Caco-2 (cell line): ENCODE results near the gene ZCCHC7. TPM values are rescaled to one million over a fixed set of nuclear protein-coding genes. Genes with fewer than 3 reads are reported as not detected.

Experiments
- BruUV-seq: library from RNA; stranded (reverse); fragments of 400-500 nt; replicated peaks from 2 replicates; lab custom pipeline; 2021; lab: Mats Ljungman, UMichigan
- CTCF ChIA-PET: fragments of 300-600 bp; sonication (Branson Sonifier 250); formaldehyde crosslinking; loops from one replicate; lab custom pipeline; 2022; ENCODE audit warnings: antibody characterized with exemption; lab: Charles Lee
- POLR2A ChIA-PET: fragments of 300-600 bp; sonication (Branson Sonifier 250); formaldehyde crosslinking; loops from one replicate; lab custom pipeline; 2022; ENCODE audit warnings: antibody characterized with exemption; lab: Charles Lee
- DNase-seq, 2 experiments: peaks; one replicate each; pipeline versions ENCODE4 v3.0.0 to v3.0.0-alpha.2; 2020 to 2022
- H3K27me3 ChIP-seq: replicated peaks from 2 replicates; pipeline ENCODE4 v1.6.0; 2011; ENCODE audit warnings: low read length; ENCODE audit not compliant: control insufficient read depth, insufficient read depth
- H3K36me3 ChIP-seq: 2 replicates; pipeline ENCODE4 v1.5.1; 2011; ENCODE audit warnings: low read length; ENCODE audit not compliant: control insufficient read depth, insufficient read depth
- H3K4me1 ChIP-seq: fragments of 250-450 bp; sonication (Bioruptor Pico); 2 replicates; pipeline ENCODE4 v1.5.1; 2020; ENCODE audit warnings: mild to moderate bottlenecking
- H3K4me3 ChIP-seq: 2 replicates; pipeline ENCODE4 v1.5.1; 2011; ENCODE audit warnings: low read depth, mild to moderate bottlenecking, control low read depth, low read length
- H3K9me3 ChIP-seq: fragments of 250-450 bp; sonication (Bioruptor Pico); 2 replicates; pipeline ENCODE4 v1.5.1; 2020; ENCODE audit warnings: mild to moderate bottlenecking, moderate library complexity
- H3K27ac Mint-ChIP-seq: one replicate; pipeline ENCODE4 v1.8.0; 2022; ENCODE audit warnings: mixed read lengths; ENCODE audit not compliant: unreplicated experiment
- H3K27me3 Mint-ChIP-seq: one replicate; pipeline ENCODE4 v1.8.0; 2022; ENCODE audit warnings: mixed read lengths; ENCODE audit not compliant: insufficient read depth, unreplicated experiment
- H3K36me3 Mint-ChIP-seq: one replicate; pipeline ENCODE4 v1.8.0; 2022; ENCODE audit warnings: mild to moderate bottlenecking, mixed read lengths; ENCODE audit not compliant: insufficient read depth, unreplicated experiment
- H3K4me1 Mint-ChIP-seq: one replicate; pipeline ENCODE4 v1.8.0; 2022; ENCODE audit warnings: low read depth, mixed read lengths; ENCODE audit not compliant: unreplicated experiment
- H3K4me3 Mint-ChIP-seq: one replicate; pipeline ENCODE4 v1.8.0; 2022; ENCODE audit warnings: mild to moderate bottlenecking, moderate library complexity, mixed read lengths; ENCODE audit not compliant: unreplicated experiment
- H3K9me3 Mint-ChIP-seq: one replicate; pipeline ENCODE4 v1.8.0; 2022; ENCODE audit warnings: mixed read lengths; ENCODE audit not compliant: unreplicated experiment
- intact Hi-C: fragments of 100-400 bp; cut with micrococcal nuclease; formaldehyde crosslinking; loops from one replicate; pipeline ENCODE4 v1.10.0; 2022; ENCODE audit not compliant: unreplicated experiment
- total RNA-seq: library from RNA; stranded (reverse); gene quantifications from 2 replicates; pipeline ENCODE4 v1.2.3, GENCODE V29; 2022
- TF ChIP-seq, protein P1 (sequence below), 2 experiments: fragments of 200-600 bp in 1 of 2; IDR thresholded peaks; 1 replicate in 1 of 2; 2 replicates in 1 of 2; pipeline versions ENCODE4 v1.5.1 to v1.8.0; 2011 to 2022; ENCODE audit warnings: antibody characterized with exemption in 1 of 2, control low read depth in 1 of 2, inconsistent platforms in 1 of 2, low read depth in 1 of 2, low read length in 1 of 2, mild to moderate bottlenecking in 1 of 2, moderate library complexity in 1 of 2; ENCODE audit not compliant: insufficient read depth in 1 of 2, severe bottlenecking in 1 of 2, unreplicated experiment in 1 of 2

The ZCCHC7 gene
- total RNA-seq, 1 experiment from 2014 or later: 22.0 TPM

GRCh38 chr9:37239921-37240320 lies 119.5 kb downstream of the ZCCHC7 start:
- BruUV-seq: no TSS peak
- ChIA-PET CTCF (no interaction called here), POLR2A (no interaction called here)
- intact Hi-C loops: no loop called here
- no peaks in the 10 kb centered on the region for H3K9me3 Mint-ChIP-seq
- no peaks in the 10 kb centered on the region for H3K4me1 Mint-ChIP-seq
- no peak overlapping the region for H3K4me3 ChIP-seq
- no peaks in the 10 kb centered on the region for H3K27me3 ChIP-seq
- no peaks in the 10 kb centered on the region for H3K27me3 Mint-ChIP-seq
- DNase-seq: no peak
- H3K9me3 ChIP-seq: no peaks in the 10 kb centered on the region
- no peak overlapping the region for H3K27ac Mint-ChIP-seq
- no peaks in the 10 kb centered on the region for H3K36me3 Mint-ChIP-seq
- no peak overlapping the region for H3K4me3 Mint-ChIP-seq
- no peaks in the 10 kb centered on the region for H3K4me1 ChIP-seq
- no peaks in the 10 kb centered on the region for H3K36me3 ChIP-seq
- TF ChIP-seq, protein P1, sequence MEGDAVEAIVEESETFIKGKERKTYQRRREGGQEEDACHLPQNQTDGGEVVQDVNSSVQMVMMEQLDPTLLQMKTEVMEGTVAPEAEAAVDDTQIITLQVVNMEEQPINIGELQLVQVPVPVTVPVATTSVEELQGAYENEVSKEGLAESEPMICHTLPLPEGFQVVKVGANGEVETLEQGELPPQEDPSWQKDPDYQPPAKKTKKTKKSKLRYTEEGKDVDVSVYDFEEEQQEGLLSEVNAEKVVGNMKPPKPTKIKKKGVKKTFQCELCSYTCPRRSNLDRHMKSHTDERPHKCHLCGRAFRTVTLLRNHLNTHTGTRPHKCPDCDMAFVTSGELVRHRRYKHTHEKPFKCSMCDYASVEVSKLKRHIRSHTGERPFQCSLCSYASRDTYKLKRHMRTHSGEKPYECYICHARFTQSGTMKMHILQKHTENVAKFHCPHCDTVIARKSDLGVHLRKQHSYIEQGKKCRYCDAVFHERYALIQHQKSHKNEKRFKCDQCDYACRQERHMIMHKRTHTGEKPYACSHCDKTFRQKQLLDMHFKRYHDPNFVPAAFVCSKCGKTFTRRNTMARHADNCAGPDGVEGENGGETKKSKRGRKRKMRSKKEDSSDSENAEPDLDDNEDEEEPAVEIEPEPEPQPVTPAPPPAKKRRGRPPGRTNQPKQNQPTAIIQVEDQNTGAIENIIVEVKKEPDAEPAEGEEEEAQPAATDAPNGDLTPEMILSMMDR (IDR thresholded peaks at IDR 0.05; ENCODE audit: insufficient read depth in 1 of 2, low read depth in 1 of 2, low read length in 1 of 2, severe bottlenecking in 1 of 2, unreplicated experiment in 1 of 2): no peak

GRCh38 chr9:37241340-37241739 lies 121.0 kb downstream of the ZCCHC7 start:
- POLR2A ChIA-PET: no interaction called here
- no peak for DNase-seq
- TF ChIP-seq, protein P1 (IDR thresholded peaks at IDR 0.05; ENCODE audit: insufficient read depth in 1 of 2, low read depth in 1 of 2, low read length in 1 of 2, severe bottlenecking in 1 of 2, unreplicated experiment in 1 of 2): no peak
- Mint-ChIP-seq H3K9me3 (no peaks in the 10 kb centered on the region), H3K27me3 (no peaks in the 10 kb centered on the region), H3K4me3 (no peak overlapping the region), H3K36me3 (no peaks in the 10 kb centered on the region), H3K4me1 (no peaks in the 10 kb centered on the region), H3K27ac (no peak overlapping the region)
- Histone ChIP-seq H3K27me3 (no peaks in the 10 kb centered on the region), H3K4me1 (no peaks in the 10 kb centered on the region), H3K9me3 (no peaks in the 10 kb centered on the region), H3K4me3 (no peak overlapping the region), H3K36me3 (no peaks in the 10 kb centered on the region)
- intact Hi-C loops: no loop called here
- BruUV-seq: no TSS peak
- CTCF ChIA-PET: no interaction called here

DNA sequence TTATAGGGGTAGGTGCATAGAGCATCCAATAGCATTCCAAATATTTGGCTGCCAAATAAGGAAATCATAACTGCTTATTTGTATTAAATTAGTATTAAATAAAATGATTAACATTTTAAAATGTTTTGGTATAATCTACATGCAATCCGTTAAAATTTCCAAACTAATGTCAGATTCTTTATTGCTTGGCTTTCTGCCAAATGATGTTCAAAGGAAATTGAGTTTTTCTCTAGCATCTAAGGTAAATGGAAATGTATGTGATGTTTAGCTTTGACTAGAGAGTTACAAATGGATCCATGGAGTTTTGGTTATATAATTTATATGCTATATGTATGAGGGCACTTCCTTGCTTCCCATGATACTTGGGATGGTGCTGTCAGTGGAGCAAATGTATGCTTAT lies 121.7 kb downstream of the ZCCHC7 start:
- Histone ChIP-seq H3K36me3 (no peaks in the 10 kb centered on the region), H3K9me3 (no peaks in the 10 kb centered on the region), H3K4me3 (no peak overlapping the region), H3K27me3 (no peaks in the 10 kb centered on the region), H3K4me1 (no peaks in the 10 kb centered on the region)
- TF ChIP-seq, protein P1 (IDR thresholded peaks at IDR 0.05; ENCODE audit: insufficient read depth in 1 of 2, low read depth in 1 of 2, low read length in 1 of 2, severe bottlenecking in 1 of 2, unreplicated experiment in 1 of 2): no peak
- intact Hi-C loops: no loop called here
- ChIA-PET CTCF (no interaction called here), POLR2A (no interaction called here)
- no TSS peak for BruUV-seq
- H3K27ac Mint-ChIP-seq: no peak overlapping the region
- no peaks in the 10 kb centered on the region for H3K4me1 Mint-ChIP-seq
- no peaks in the 10 kb centered on the region for H3K36me3 Mint-ChIP-seq
- no peaks in the 10 kb centered on the region for H3K9me3 Mint-ChIP-seq
- H3K27me3 Mint-ChIP-seq: no peaks in the 10 kb centered on the region
- DNase-seq: no peak
- H3K4me3 Mint-ChIP-seq: no peak overlapping the region
